Measurements from ENCODE around the gene CLIP2. TPM values are rescaled to one million over a fixed set of nuclear protein-coding genes. Genes with fewer than 3 reads are reported as not detected.
A peak's percentile ranks its signal among the peaks of the same experiment; 100 is the strongest.

The CLIP2 gene
- total RNA-seq, 1 donor from 2014 or later: 24.3 TPM

- intact Hi-C loops (cut with DNase I): no loop called here
- DNase-seq (ENCODE audit: extremely low spot score in 2 of 2): no peak
- TF ChIP-seq POLR2A (IDR thresholded peaks at IDR 0.05) (no peak), CTCF (IDR thresholded peaks at IDR 0.05) (no peak), POLR2AphosphoS5 (IDR thresholded peaks at IDR 0.05; ENCODE audit: insufficient read depth in 1 of 2, low read depth in 1 of 2) (no peak)
These were observed 159.9 kb downstream of the CLIP2 start for GRCh38 chr7:74449144-74449543.

GRCh38 chr7:74449809-74450397 is 160.7 kb downstream of the CLIP2 start:
- Histone ChIP-seq H3K4me1 (peaks cover 20% of the 10 kb centered on the region), H3K27me3 (no peaks in the 10 kb centered on the region), H3K9me3 (no peaks in the 10 kb centered on the region), H3K36me3 (no peaks in the 10 kb centered on the region), H3K4me3 (no peak overlapping the region), H3K27ac (no peak overlapping the region)
- intact Hi-C loops (cut with DNase I): loop anchor here (10.0 kb wide), 1 partner anchor 205 kb away; the partner anchor contains the start of gene GTF2I
- no peak for DNase-seq (ENCODE audit: extremely low spot score in 2 of 2)
- no peak for TF ChIP-seq POLR2A (IDR thresholded peaks at IDR 0.05)
- no peak for TF ChIP-seq POLR2AphosphoS5 (IDR thresholded peaks at IDR 0.05; ENCODE audit: insufficient read depth in 1 of 2, low read depth in 1 of 2)
- peak; percentile 23 to 78 (median 70) for TF ChIP-seq CTCF (IDR thresholded peaks at IDR 0.05)

More at GRCh38 chr7:74449144-74449543, 159.9 kb downstream of the CLIP2 start:
- no peaks in the 10 kb centered on the region for H3K36me3 ChIP-seq
- peaks cover 12% of the 10 kb centered on the region for H3K4me1 ChIP-seq
- H3K9me3 ChIP-seq: no peaks in the 10 kb centered on the region
- H3K4me3 ChIP-seq: no peak overlapping the region
- no peaks in the 10 kb centered on the region for H3K27me3 ChIP-seq
- H3K27ac ChIP-seq: no peak overlapping the region

- intact Hi-C loops (cut with DNase I): loop anchor here (2.0 to 10.0 kb wide), 2 partner anchors 26 to 202 kb away; partner anchors contain the start of gene GTF2I
- peaks cover 31% of the 10 kb centered on the region for H3K4me1 ChIP-seq
- DNase-seq (ENCODE audit: extremely low spot score in 2 of 2): no peak
- H3K4me3 ChIP-seq: peak overlapping the region; percentile 71 to 96
- no peaks in the 10 kb centered on the region for H3K36me3 ChIP-seq
- H3K27me3 ChIP-seq: no peaks in the 10 kb centered on the region
- no peaks in the 10 kb centered on the region for H3K9me3 ChIP-seq
- peak overlapping the region; percentile 97 for H3K27ac ChIP-seq
- TF ChIP-seq POLR2AphosphoS5 (IDR thresholded peaks at IDR 0.05; ENCODE audit: insufficient read depth in 1 of 2, low read depth in 1 of 2): peak in 1 of 2 donors; percentile 47
- no peak for TF ChIP-seq CTCF (IDR thresholded peaks at IDR 0.05)
- TF ChIP-seq POLR2A (IDR thresholded peaks at IDR 0.05): no peak
These were observed 163.6 kb downstream of the CLIP2 start for GRCh38 chr7:74452748-74453321.

GRCh38 chr7:74453322-74454011 is 164.3 kb downstream of the CLIP2 start, which contains the start of gene GTF2IRD1:
GTF2IRD1 (plus strand) TSS chr7:74453906; CDS start chr7:74508081, 54,175 bp downstream.
- H3K4me3 ChIP-seq: peak within 1 kb of the TSS; percentile 71 to 96
- H3K4me1 ChIP-seq: peaks cover 31% of the 10 kb centered on the region
- intact Hi-C loops (cut with DNase I): loop anchor here (2.0 to 10.0 kb wide), 2 partner anchors 25 to 201 kb away; partner anchors contain the start of gene GTF2I
- H3K9me3 ChIP-seq: no peaks in the 10 kb centered on the region
- peak in 1 of 2 donors; percentile 30 for TF ChIP-seq POLR2AphosphoS5 (IDR thresholded peaks at IDR 0.05; ENCODE audit: insufficient read depth in 1 of 2, low read depth in 1 of 2)
- TF ChIP-seq POLR2A (IDR thresholded peaks at IDR 0.05): no peak
- H3K36me3 ChIP-seq: no peaks in the 10 kb centered on the region
- peak within 1 kb of the TSS; percentile 97 for H3K27ac ChIP-seq
- no peaks in the 10 kb centered on the region for H3K27me3 ChIP-seq
- DNase-seq (ENCODE audit: extremely low spot score in 2 of 2): no peak

All from vagina (tissue), 2 donors.